GM08714 (cell line): ENCODE data around the gene TMEM81.

Experiments used
- H3K4me3 ChIP-seq: fragments of 200-500 bp; sonication (Bioruptor generic); 2 replicates; pipeline ENCODE4 v1.5.1; 2014; ENCODE audit warnings: mild to moderate bottlenecking, low read length, inconsistent platforms
- ZNF274 ChIP-seq: IDR thresholded peaks from 2 replicates; pipeline ENCODE4 v1.6.1; 2012; ENCODE audit warnings: mild to moderate bottlenecking, low read depth, low read length

Gene TMEM81

GRCh38 chr1:205098242-205098641 is 14.0 kb upstream of the TMEM81 start:
- TF ChIP-seq ZNF274: no peak
- no peak overlapping the region for H3K4me3 ChIP-seq

- H3K4me3 ChIP-seq: no peak overlapping the region
- no peak for TF ChIP-seq ZNF274
Measured at GRCh38 chr1:205095422-205095821, 11.2 kb upstream of the TMEM81 start.

- TF ChIP-seq ZNF274: no peak
- no peak overlapping the region for H3K4me3 ChIP-seq
Measured at GRCh38 chr1:205091043-205091740, 6.9 kb upstream of the TMEM81 start.

- no peak overlapping the region for H3K4me3 ChIP-seq
- no peak for TF ChIP-seq ZNF274
Measured at GRCh38 chr1:205088341-205088740, 4.1 kb upstream of the TMEM81 start.

- H3K4me3 ChIP-seq: no peak overlapping the region
- TF ChIP-seq ZNF274: no peak
Measured at GRCh38 chr1:205082431-205082830, 1.8 kb downstream of the TMEM81 start.

GRCh38 chr1:205077934-205078311 is 6.3 kb downstream of the TMEM81 start:
- no peak for TF ChIP-seq ZNF274
- no peak overlapping the region for H3K4me3 ChIP-seq

GRCh38 chr1:205077158-205077933 is 6.9 kb downstream of the TMEM81 start:
- TF ChIP-seq ZNF274: no peak
- H3K4me3 ChIP-seq: no peak overlapping the region

- no peak for TF ChIP-seq ZNF274
- no peak overlapping the region for H3K4me3 ChIP-seq
Measured at GRCh38 chr1:205076245-205076761, 8.0 kb downstream of the TMEM81 start.

GRCh38 chr1:205075642-205076155 is 8.6 kb downstream of the TMEM81 start:
- no peak for TF ChIP-seq ZNF274
- H3K4me3 ChIP-seq: no peak overlapping the region

- TF ChIP-seq ZNF274: no peak
- H3K4me3 ChIP-seq: no peak overlapping the region
Measured at GRCh38 chr1:205074513-205074912, 9.7 kb downstream of the TMEM81 start.

GRCh38 chr1:205074084-205074483 is 10.2 kb downstream of the TMEM81 start:
- H3K4me3 ChIP-seq: no peak overlapping the region
- TF ChIP-seq ZNF274: no peak

GRCh38 chr1:205073511-205073910 is 10.7 kb downstream of the TMEM81 start:
- no peak overlapping the region for H3K4me3 ChIP-seq
- no peak for TF ChIP-seq ZNF274

GRCh38 chr1:205072881-205073280 is 11.4 kb downstream of the TMEM81 start:
- no peak overlapping the region for H3K4me3 ChIP-seq
- no peak for TF ChIP-seq ZNF274

- TF ChIP-seq ZNF274: no peak
- no peak overlapping the region for H3K4me3 ChIP-seq
Measured at GRCh38 chr1:205072286-205072685, 12.0 kb downstream of the TMEM81 start.

- H3K4me3 ChIP-seq: no peak overlapping the region
- TF ChIP-seq ZNF274: no peak
Measured at GRCh38 chr1:205071801-205072200, 12.5 kb downstream of the TMEM81 start.

GRCh38 chr1:205071028-205071409 is 13.2 kb downstream of the TMEM81 start:
- H3K4me3 ChIP-seq: no peak overlapping the region
- TF ChIP-seq ZNF274: no peak
